GM10847 (cell line): ENCODE measurements around the gene PCARE.

ENCODE experiments used
- POLR2A ChIP-seq: IDR thresholded peaks from 2 replicates; pipeline ENCODE4 v1.6.1; 2011; ENCODE audit not compliant: insufficient read length; ENCODE audit errors: extremely low read depth

Gene PCARE

DNA sequence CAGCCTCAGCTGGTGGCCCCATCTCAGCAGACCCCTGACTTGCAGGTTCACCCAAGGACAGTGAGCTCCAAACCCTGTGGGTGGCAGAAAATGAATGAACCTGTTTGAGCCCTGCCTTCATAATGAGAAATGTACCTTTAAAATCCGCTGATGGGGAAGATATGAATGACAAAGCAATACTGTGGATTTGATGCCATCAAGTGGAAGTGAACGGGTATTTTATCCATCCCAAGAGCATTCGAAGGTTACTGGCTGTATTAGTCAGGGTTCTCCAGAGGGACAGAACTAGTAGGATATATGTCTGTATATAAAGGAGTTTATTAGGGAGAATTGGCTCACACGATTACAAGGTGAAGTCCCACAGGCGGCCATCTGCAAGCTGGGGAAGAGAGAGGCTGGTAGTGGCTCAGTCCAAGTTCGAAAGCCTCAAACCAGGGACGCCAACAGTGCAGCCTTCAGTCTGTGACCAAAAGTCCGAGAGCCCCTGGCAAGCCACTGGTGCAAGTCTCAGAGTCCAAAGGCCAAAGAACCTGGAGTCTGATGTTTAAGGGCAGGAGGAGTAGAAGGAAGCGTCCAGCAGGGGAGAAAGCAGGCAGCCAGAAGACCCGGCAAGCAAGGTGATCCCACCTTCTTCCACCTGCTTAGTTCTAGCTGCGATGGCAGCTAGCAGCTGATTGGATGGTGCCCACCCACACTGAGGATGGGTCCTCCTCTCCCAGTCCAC lies 61.1 kb downstream of the PCARE start:
- no peak for TF ChIP-seq POLR2A

DNA sequence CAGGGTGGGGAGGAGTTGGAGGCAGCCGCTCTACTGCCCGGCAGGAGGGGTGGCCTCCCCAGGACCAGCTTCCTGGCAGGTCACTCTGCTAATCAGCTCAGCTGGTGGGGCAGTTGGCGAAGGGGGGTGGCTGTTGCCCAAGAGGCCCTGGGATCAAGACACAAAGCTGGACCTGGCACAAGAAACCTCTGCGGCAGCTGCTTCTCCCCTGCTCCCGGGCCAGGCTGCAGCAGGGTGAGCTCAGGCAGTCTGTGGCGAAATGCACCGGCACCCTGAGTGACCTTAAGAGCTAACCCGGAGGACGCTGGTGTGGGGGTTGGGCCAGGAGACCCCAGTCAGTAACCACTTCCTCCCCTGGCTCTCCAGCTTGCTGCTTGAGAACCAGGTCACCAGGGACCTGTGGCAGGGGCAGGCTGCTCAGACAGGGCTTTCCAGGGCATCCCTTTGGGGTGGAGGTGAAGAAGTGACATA lies 62.1 kb downstream of the PCARE start:
- TF ChIP-seq POLR2A, result no peak
